ENCODE data around the gene KRTAP4-11.
"Not testable (repeated sequence)": the region's sequence is repeated elsewhere in the genome, so short reads cannot be mapped to it uniquely, and the experiment has no call there.

The KRTAP4-11 gene

GRCh38 chr17:41101586-41102259, 16.4 kb downstream of the KRTAP4-11 start, which contains the start of gene KRTAP4-16:
KRTAP4-16 (minus strand) TSS chr17:41102209; CDS start chr17:41102209, 0 bp downstream.
- H3K4me3 ChIP-seq (ENCODE audit: low read depth, low read length) = no peak within 1 kb of the TSS
- no peak for TF ChIP-seq CTCF (IDR thresholded peaks at IDR 0.05; ENCODE audit: borderline replicate concordance, insufficient read depth, low read depth, low read length)

- H3K4me3 ChIP-seq (ENCODE audit: low read depth, low read length) = not testable (repeated sequence)
Measured at GRCh38 chr17:41099682-41100480, 18.3 kb downstream of the KRTAP4-11 start.

GRCh38 chr17:41098481-41098880, 19.7 kb downstream of the KRTAP4-11 start:
- no peak overlapping the region for H3K4me3 ChIP-seq (ENCODE audit: low read depth, low read length)
- no peak for TF ChIP-seq CTCF (IDR thresholded peaks at IDR 0.05; ENCODE audit: borderline replicate concordance, insufficient read depth, low read depth, low read length)

GRCh38 chr17:41098042-41098441, 20.1 kb downstream of the KRTAP4-11 start, which contains the start of gene KRTAP4-8:
KRTAP4-8 (minus strand) TSS chr17:41098142; CDS start chr17:41098084, 58 bp downstream.
- no peak for TF ChIP-seq CTCF (IDR thresholded peaks at IDR 0.05; ENCODE audit: borderline replicate concordance, insufficient read depth, low read depth, low read length)
- H3K4me3 ChIP-seq (ENCODE audit: low read depth, low read length) = no peak within 1 kb of the TSS

- no peak overlapping the region for H3K4me3 ChIP-seq (ENCODE audit: low read depth, low read length)
- TF ChIP-seq CTCF (IDR thresholded peaks at IDR 0.05; ENCODE audit: borderline replicate concordance, insufficient read depth, low read depth, low read length) = no peak
Measured at GRCh38 chr17:41096055-41096454, 22.1 kb downstream of the KRTAP4-11 start.

- H3K4me3 ChIP-seq (ENCODE audit: low read depth, low read length) = not testable (repeated sequence)
Measured at GRCh38 chr17:41088760-41089352, 29.3 kb downstream of the KRTAP4-11 start.

- H3K4me3 ChIP-seq (ENCODE audit: low read depth, low read length) = not testable (repeated sequence)
Measured at GRCh38 chr17:41084100-41084856, 33.9 kb downstream of the KRTAP4-11 start, which contains the start of gene KRTAP4-7. KRTAP4-7 (plus strand) TSS chr17:41084150; CDS start chr17:41084207, 57 bp downstream.

- H3K4me3 ChIP-seq (ENCODE audit: low read depth, low read length) = not testable (repeated sequence)
Measured at GRCh38 chr17:41083427-41083826, 34.7 kb downstream of the KRTAP4-11 start.

Measured in GM12875 (cell line).